ENCODE data around the gene CCSER1. TPM values are rescaled to one million over a fixed set of nuclear protein-coding genes. Genes with fewer than 3 reads are reported as not detected.

Gene CCSER1
- polyA plus RNA-seq, 3 donors: 0.09 to 0.75 (median 0.13) TPM

DNA sequence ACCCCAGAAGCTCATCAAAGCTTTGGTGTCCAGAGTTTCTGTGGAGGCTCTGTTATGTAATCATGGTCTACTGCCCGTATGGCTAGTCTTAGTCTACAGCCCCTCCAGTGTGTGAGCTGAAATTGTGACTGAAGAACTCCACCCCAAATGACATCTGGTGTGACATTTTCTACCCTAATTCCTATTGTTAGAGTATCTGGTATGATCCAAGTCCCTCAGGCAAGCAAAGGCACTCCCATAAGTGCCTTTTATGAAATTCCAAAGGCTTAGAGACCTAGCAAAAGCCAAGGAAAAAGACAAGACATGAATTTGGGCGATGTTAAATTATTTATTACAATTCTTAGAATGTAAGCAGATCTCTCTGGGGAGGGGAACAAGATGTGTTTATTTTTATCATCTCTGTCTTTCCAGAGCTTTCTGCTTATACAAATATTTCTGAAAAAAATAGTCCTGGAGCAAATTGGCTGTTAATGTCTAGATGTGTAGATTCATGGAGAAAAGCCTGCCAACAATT is 417.4 kb downstream of the CCSER1 start:
- H3K36me3 Mint-ChIP-seq: no peaks in the 10 kb centered on the region
- H3K27ac Mint-ChIP-seq: no peak overlapping the region
- H3K4me3 Mint-ChIP-seq: no peak overlapping the region
- H3K4me1 ChIP-seq (ENCODE audit: control insufficient read depth in 1 of 2, insufficient read depth in 2 of 2, low read length in 2 of 2): peaks cover 0 to 3% of the 10 kb centered on the region in 2 donors
- whole genome bisulfite sequencing (ENCODE audit: insufficient coverage): no CpG with 5 or more reads among the region's 2 CpGs
- H3K9me3 ChIP-seq (replicated peaks in 1 of 2; ENCODE audit: control insufficient read depth in 1 of 2, insufficient read depth in 1 of 2, low read length in 2 of 2): no peaks in the 10 kb centered on the region
- H3K36me3 ChIP-seq (replicated peaks in 1 of 2; ENCODE audit: control insufficient read depth in 1 of 2, insufficient read depth in 2 of 2, low read length in 2 of 2): no peaks in the 10 kb centered on the region
- peaks cover 8% of the 10 kb centered on the region for H3K4me1 Mint-ChIP-seq
- H4K20me1 ChIP-seq (ENCODE audit: insufficient read depth, low read length): no peaks in the 10 kb centered on the region
- no peak overlapping the region for H3K9ac ChIP-seq (ENCODE audit: insufficient read depth, low read length, poor library complexity, severe bottlenecking)
- H2AFZ ChIP-seq (ENCODE audit: insufficient read depth, low read depth, low read length, poor library complexity, severe bottlenecking): no peak overlapping the region
- intact Hi-C loops (cut with micrococcal nuclease): no loop called here
- no peaks in the 10 kb centered on the region for H3K27me3 Mint-ChIP-seq (ENCODE audit: low read depth in 3 of 3)
- no peak for DNase-seq
- H3K9me3 Mint-ChIP-seq: no peaks in the 10 kb centered on the region
- H3K4me2 ChIP-seq (replicated peaks; ENCODE audit: extremely low read depth, low read length, poor library complexity, severe bottlenecking): no peak overlapping the region
- no peaks in the 10 kb centered on the region for H3K27me3 ChIP-seq (ENCODE audit: control insufficient read depth in 2 of 2, insufficient read depth in 2 of 2, low read length in 2 of 2)
- TF ChIP-seq, protein P1, sequence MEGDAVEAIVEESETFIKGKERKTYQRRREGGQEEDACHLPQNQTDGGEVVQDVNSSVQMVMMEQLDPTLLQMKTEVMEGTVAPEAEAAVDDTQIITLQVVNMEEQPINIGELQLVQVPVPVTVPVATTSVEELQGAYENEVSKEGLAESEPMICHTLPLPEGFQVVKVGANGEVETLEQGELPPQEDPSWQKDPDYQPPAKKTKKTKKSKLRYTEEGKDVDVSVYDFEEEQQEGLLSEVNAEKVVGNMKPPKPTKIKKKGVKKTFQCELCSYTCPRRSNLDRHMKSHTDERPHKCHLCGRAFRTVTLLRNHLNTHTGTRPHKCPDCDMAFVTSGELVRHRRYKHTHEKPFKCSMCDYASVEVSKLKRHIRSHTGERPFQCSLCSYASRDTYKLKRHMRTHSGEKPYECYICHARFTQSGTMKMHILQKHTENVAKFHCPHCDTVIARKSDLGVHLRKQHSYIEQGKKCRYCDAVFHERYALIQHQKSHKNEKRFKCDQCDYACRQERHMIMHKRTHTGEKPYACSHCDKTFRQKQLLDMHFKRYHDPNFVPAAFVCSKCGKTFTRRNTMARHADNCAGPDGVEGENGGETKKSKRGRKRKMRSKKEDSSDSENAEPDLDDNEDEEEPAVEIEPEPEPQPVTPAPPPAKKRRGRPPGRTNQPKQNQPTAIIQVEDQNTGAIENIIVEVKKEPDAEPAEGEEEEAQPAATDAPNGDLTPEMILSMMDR (IDR thresholded peaks at IDR 0.05): no peak
- no peaks in the 10 kb centered on the region for H3K79me2 ChIP-seq (ENCODE audit: insufficient read depth, low read length)
- no peak overlapping the region for H3K27ac ChIP-seq (ENCODE audit: low read depth in 1 of 2, low read length in 2 of 2)
- H3K4me3 ChIP-seq (replicated peaks in 1 of 3; ENCODE audit: low read depth in 2 of 3, low read length in 3 of 3): no peak overlapping the region

DNA sequence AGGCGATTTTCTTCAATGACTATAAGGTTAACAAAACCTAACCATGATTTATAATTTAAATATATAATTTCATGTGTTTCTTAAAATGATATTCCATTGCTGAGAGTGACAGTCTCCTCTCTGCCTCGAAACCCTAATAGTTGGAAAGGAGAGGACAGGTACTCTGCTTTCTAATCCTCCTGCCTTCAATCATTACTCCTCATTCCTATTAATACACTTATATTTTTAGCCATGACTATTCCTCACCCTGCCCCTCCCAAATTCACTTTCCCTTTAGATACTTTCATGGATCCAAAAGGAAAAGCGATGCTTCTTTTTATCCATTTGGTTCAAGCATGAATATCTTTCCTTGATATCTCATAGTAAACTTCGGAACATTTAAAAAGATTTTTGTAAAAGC is 418.2 kb downstream of the CCSER1 start:
- Mint-ChIP-seq H3K4me1 (peaks cover 8% of the 10 kb centered on the region), H3K27ac (no peak overlapping the region), H3K4me3 (no peak overlapping the region), H3K9me3 (no peaks in the 10 kb centered on the region), H3K27me3 (ENCODE audit: low read depth in 3 of 3) (no peaks in the 10 kb centered on the region), H3K36me3 (no peaks in the 10 kb centered on the region)
- Histone ChIP-seq H3K4me3 (replicated peaks in 1 of 3; ENCODE audit: low read depth in 2 of 3, low read length in 3 of 3) (no peak overlapping the region), H4K20me1 (ENCODE audit: insufficient read depth, low read length) (no peaks in the 10 kb centered on the region), H3K27me3 (ENCODE audit: control insufficient read depth in 2 of 2, insufficient read depth in 2 of 2, low read length in 2 of 2) (no peaks in the 10 kb centered on the region), H3K36me3 (replicated peaks in 1 of 2; ENCODE audit: control insufficient read depth in 1 of 2, insufficient read depth in 2 of 2, low read length in 2 of 2) (no peaks in the 10 kb centered on the region), H3K9ac (ENCODE audit: insufficient read depth, low read length, poor library complexity, severe bottlenecking) (no peak overlapping the region), H3K9me3 (replicated peaks in 1 of 2; ENCODE audit: control insufficient read depth in 1 of 2, insufficient read depth in 1 of 2, low read length in 2 of 2) (no peaks in the 10 kb centered on the region), H3K4me2 (replicated peaks; ENCODE audit: extremely low read depth, low read length, poor library complexity, severe bottlenecking) (no peak overlapping the region), H3K79me2 (ENCODE audit: insufficient read depth, low read length) (no peaks in the 10 kb centered on the region), H3K4me1 (ENCODE audit: control insufficient read depth in 1 of 2, insufficient read depth in 2 of 2, low read length in 2 of 2) (peaks cover 0 to 3% of the 10 kb centered on the region in 2 donors), H2AFZ (ENCODE audit: insufficient read depth, low read depth, low read length, poor library complexity, severe bottlenecking) (no peak overlapping the region), H3K27ac (ENCODE audit: low read depth in 1 of 2, low read length in 2 of 2) (no peak overlapping the region)
- TF ChIP-seq, protein P1 (IDR thresholded peaks at IDR 0.05): no peak
- intact Hi-C loops (cut with micrococcal nuclease): no loop called here
- WGBS (ENCODE audit: insufficient coverage): no CpG with 5 or more reads among the region's 4 CpGs
- DNase-seq: no peak

Measured in CD14-positive monocyte (primary cell).